VCaP (cell line): ENCODE results near the gene ENOPH1.
"Not testable (repeated sequence)": the region's sequence is repeated elsewhere in the genome, so short reads cannot be mapped to it uniquely, and the experiment has no call there.

ENCODE experiments used
- H3K27ac ChIP-seq: fragments of 450-650 bp; 2 replicates; pipeline ENCODE4 v1.5.1; 2017
- TF ChIP-seq, protein P1 (sequence below): fragments of 450-650 bp; conservative IDR thresholded peaks from 2 replicates; pipeline ENCODE4 v1.5.1; 2017; ENCODE audit warnings: mild to moderate bottlenecking, moderate library complexity

Gene ENOPH1

DNA sequence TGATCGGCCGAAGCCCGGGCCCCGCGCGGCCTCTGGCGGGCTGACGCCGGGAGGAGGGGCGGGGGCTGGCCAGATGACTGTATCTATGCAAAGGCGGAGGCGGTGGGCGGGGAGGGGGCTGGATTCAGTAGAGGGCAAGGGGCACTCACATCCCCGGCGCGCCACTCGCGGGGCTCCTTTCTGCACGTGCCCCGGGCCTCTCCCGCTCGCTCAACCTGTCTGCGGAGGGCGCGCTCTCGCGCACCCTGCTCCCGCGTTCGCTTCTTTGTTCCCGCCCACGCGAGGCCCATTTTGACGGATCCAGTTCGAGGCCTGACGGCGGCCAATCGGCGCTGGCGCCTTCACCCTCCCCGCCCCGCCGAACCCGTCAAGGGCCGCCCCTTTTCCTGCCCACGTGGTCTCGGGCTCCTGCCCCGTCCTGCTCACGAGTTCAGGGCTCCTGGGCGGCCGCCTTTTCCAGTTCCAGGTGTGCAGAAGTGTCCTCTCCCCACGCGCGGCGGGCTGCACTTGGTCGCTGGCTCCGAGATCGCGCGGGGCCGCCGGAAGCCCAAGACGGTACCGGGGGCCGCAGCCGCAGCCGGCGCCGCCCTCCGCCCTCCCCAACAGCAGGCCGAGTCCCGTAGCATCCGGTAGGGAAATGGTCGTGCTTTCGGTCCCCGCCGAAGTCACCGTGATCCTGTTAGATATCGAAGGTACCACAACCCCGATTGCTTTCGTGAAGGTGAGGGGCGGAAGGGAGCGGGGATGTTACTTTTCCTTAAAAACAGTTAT, at the start of gene ENOPH1, which contains the start of gene HNRNPDL:
TSS of gene ENOPH1 (plus strand) at position 398 of the 771 bp plus-strand sequence. CDS start at position 638, 240 bp downstream.
TSS of gene HNRNPDL (minus strand) at position 270 of the 771 bp plus-strand sequence. CDS start 772 bp downstream, outside the sequence.
- H3K27ac ChIP-seq: peak within 1 kb of the TSS; percentile 99
- TF ChIP-seq, protein P1, sequence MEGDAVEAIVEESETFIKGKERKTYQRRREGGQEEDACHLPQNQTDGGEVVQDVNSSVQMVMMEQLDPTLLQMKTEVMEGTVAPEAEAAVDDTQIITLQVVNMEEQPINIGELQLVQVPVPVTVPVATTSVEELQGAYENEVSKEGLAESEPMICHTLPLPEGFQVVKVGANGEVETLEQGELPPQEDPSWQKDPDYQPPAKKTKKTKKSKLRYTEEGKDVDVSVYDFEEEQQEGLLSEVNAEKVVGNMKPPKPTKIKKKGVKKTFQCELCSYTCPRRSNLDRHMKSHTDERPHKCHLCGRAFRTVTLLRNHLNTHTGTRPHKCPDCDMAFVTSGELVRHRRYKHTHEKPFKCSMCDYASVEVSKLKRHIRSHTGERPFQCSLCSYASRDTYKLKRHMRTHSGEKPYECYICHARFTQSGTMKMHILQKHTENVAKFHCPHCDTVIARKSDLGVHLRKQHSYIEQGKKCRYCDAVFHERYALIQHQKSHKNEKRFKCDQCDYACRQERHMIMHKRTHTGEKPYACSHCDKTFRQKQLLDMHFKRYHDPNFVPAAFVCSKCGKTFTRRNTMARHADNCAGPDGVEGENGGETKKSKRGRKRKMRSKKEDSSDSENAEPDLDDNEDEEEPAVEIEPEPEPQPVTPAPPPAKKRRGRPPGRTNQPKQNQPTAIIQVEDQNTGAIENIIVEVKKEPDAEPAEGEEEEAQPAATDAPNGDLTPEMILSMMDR: no peak

- H3K27ac ChIP-seq: no peak overlapping the region
- TF ChIP-seq, protein P1: no peak
Observed at GRCh38 chr4:82380831-82381230, 49.6 kb upstream of the ENOPH1 start.

GRCh38 chr4:82381235-82381634, 49.2 kb upstream of the ENOPH1 start:
- TF ChIP-seq, protein P1: no peak
- H3K27ac ChIP-seq: no peak overlapping the region

DNA sequence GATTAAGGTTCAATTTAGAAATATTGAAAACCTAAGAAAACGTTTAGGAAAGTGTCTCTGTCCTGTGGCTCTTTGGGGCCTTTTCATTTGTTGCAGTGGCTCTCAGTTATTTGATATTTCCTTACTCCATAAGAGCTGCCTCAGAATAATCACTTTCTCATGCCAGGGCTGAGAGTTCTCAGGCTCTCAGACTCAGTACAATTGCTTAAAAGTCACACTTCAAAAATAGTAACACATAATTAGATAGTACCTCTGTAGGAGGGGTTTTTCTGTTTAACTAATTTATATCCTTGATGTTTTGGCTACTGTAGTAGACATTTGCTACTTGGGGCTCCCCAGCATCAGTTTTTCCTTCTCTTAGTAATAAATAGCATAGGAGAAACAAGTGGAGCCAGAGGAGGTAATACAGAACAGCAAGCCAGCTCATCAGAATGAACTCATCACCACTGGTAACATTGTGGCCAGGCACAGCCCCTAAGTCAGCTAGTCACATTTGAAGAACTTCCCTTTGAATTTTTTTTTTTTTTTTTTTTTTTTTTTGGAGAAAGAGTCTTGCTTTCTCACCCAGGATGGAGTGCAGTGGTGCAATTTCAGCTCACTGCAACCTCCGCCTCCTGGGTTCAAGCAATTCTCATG, 48.6 kb upstream of the ENOPH1 start:
- no peak overlapping the region for H3K27ac ChIP-seq
- TF ChIP-seq, protein P1: no peak

DNA sequence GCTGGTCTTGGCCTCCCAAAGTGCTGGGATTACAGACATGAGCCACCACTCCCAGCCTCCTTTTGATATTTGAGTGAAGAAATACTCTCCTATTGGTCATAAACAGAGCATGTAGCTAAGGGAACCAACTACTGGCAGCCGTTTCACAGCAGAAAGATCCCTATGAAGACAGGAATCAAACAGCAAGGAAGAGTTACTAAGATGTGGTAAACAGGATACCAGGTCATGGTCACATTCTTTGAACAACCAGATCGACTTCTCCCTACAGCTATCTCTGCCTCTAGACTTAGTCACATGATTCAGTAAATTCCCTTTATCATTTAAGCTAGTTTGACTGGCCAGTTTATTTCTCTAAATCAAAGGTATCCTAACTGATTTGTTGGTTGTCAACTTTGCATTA, 47.6 kb upstream of the ENOPH1 start:
- TF ChIP-seq, protein P1: no peak
- H3K27ac ChIP-seq: no peak overlapping the region

GRCh38 chr4:82386312-82386711, 44.1 kb upstream of the ENOPH1 start:
- not testable (repeated sequence) for H3K27ac ChIP-seq

GRCh38 chr4:82388405-82388804, 42.0 kb upstream of the ENOPH1 start:
- TF ChIP-seq, protein P1: no peak
- H3K27ac ChIP-seq: no peak overlapping the region

- not testable (repeated sequence) for H3K27ac ChIP-seq
Observed at GRCh38 chr4:82390061-82390460, 40.3 kb upstream of the ENOPH1 start.
